Stimulated activated naive B cell treated with anti-CD40 and anti-IgM and Interleukin-4, amounts not matched to agents 10 μg/mL and 1 μg/mL and 100 μg/mL, for 72 hours (primary cell): Measurements from ENCODE around the gene TBX15.
A peak's percentile ranks its signal among the peaks of the same experiment; 100 is the strongest.

ENCODE experiments used
- ATAC-seq, 2 donors: fragments of 150-1000 bp; cut with Tn5 transposase; replicated peaks; 2 replicates each; pipeline ENCODE4 v1.10.0; 2021; ENCODE audit warnings: moderate library complexity in 1 of 2
- DNase-seq: peaks from one replicate; pipeline ENCODE4 v3.0.0; 2021
- H3K27ac Mint-ChIP-seq: one replicate; pipeline ENCODE4 v1.8.0; 2022; ENCODE audit warnings: mild to moderate bottlenecking, mixed read lengths
- H3K27me3 Mint-ChIP-seq, 2 donors: one replicate each; pipeline ENCODE4 v1.8.0; 2022; ENCODE audit warnings: mixed read lengths in 2 of 2
- H3K36me3 Mint-ChIP-seq, 2 donors: one replicate each; pipeline ENCODE4 v1.8.0; 2022; ENCODE audit warnings: mixed read lengths in 2 of 2, mild to moderate bottlenecking in 1 of 2
- H3K4me1 Mint-ChIP-seq, 2 donors: one replicate each; pipeline ENCODE4 v1.8.0; 2022; ENCODE audit warnings: mixed read lengths in 2 of 2, mild to moderate bottlenecking in 1 of 2
- H3K4me3 Mint-ChIP-seq, 2 donors: one replicate each; pipeline ENCODE4 v1.8.0; 2022; ENCODE audit warnings: mild to moderate bottlenecking in 2 of 2, mixed read lengths in 2 of 2, moderate library complexity in 1 of 2
- H3K9me3 Mint-ChIP-seq, 2 donors: one replicate each; pipeline ENCODE4 v1.8.0; 2022; ENCODE audit warnings: mixed read lengths in 2 of 2, mild to moderate bottlenecking in 1 of 2

The TBX15 gene

DNA sequence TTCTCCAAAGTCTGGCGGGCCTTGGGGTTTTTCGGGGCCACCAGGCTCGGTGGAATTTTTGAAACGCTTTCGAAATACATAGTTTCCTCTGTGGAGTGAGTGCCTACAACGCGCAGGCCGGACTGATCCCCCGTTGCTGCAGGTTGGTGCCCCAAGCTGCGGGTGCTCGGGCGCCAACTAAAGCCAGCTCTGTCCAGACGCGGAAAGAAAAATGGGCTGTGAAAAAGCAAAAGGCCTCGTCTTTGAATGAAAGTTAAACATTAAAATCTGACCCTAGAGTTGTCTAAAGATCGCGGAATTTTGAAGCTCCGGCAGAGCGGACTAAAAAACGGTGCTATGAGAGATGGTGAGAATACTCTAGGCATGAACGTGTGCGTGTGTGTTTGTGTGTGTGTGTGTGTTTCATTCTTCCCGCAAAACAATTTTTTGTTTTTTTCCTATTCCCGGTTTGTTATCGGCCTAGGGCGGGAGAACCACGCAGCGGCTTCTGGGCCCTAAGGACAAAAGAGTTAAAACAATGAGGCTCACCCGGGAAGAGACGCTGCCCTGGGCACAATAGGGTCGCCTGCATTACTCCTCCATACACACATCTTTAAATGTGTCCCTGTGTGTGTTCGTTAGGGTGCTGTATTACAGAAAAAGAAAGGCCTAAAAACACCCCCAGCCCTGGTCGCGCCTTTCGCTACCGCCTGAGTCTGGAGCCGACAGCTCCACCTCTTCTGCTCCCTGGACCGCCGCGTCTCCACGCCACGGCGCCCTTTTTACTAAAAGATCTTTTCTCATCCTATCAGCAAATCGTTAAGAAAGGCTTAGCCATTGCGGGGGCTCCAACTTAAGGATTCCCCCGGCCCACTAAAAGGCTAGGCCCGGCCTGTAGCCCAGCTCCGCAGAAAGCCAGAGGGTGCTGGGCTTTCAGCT, 3.2 kb downstream of the TBX15 start:
- H3K9me3 Mint-ChIP-seq, result peaks cover 3 to 5% of the 10 kb centered on the region in 2 donors
- H3K36me3 Mint-ChIP-seq, result peaks cover 13 to 28% of the 10 kb centered on the region in 2 donors
- H3K4me1 Mint-ChIP-seq, result peaks cover 31 to 56% of the 10 kb centered on the region in 2 donors
- ATAC-seq (no peak), DNase-seq (no peak)
- H3K4me3 Mint-ChIP-seq, result peak overlapping the region; percentile 62 to 75
- H3K27ac Mint-ChIP-seq, result peak overlapping the region; percentile 89
- H3K27me3 Mint-ChIP-seq, result peaks cover 84 to 99% of the 10 kb centered on the region in 2 donors

- H3K27me3 Mint-ChIP-seq, result peaks cover 84 to 99% of the 10 kb centered on the region in 2 donors
- H3K9me3 Mint-ChIP-seq, result peaks cover 3 to 7% of the 10 kb centered on the region in 2 donors
- H3K4me3 Mint-ChIP-seq, result peak overlapping the region; percentile 17 to 75
- peaks cover 32 to 59% of the 10 kb centered on the region in 2 donors for H3K4me1 Mint-ChIP-seq
- peak overlapping the region; percentile 89 for H3K27ac Mint-ChIP-seq
- DNase-seq, result no peak
- H3K36me3 Mint-ChIP-seq, result peaks cover 13 to 28% of the 10 kb centered on the region in 2 donors
- no peak for ATAC-seq
Observed at GRCh38 chr1:118984086-118984721, 3.9 kb downstream of the TBX15 start.

DNA sequence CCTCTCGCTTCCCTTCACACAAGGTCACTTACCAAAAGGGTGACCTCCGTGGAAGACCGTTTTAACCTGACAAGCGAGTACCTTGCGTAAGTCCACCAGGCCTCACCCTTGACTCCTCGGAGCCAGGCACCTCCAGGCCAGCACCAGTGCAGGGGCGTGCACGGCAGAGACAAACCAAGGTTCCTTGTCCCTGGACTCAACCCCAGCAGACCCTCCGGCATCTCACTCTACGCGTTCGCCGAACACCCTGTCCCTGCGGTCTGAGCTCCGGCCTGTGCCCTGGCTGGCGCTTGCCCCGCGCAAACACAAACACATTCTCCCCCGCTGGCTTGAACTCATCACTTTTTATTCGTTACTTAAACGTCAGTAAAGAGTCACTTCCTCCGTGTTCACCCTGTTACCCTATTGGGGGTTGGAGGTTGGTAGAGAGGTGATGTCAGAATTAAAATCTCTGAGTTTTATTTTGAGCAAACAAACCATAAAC, 4.5 kb downstream of the TBX15 start:
- no peak overlapping the region for H3K4me3 Mint-ChIP-seq
- H3K27ac Mint-ChIP-seq, result peak overlapping the region; percentile 51
- H3K27me3 Mint-ChIP-seq, result peaks cover 84 to 98% of the 10 kb centered on the region in 2 donors

GRCh38 chr1:118982821-118983557, 5.2 kb downstream of the TBX15 start:
- ATAC-seq (no peak), DNase-seq (no peak)
- peaks cover 13 to 27% of the 10 kb centered on the region in 2 donors for H3K36me3 Mint-ChIP-seq
- H3K27ac Mint-ChIP-seq, result no peak overlapping the region
- peaks cover 30 to 56% of the 10 kb centered on the region in 2 donors for H3K4me1 Mint-ChIP-seq
- peak overlapping the region in 1 of 2 donors; percentile 14 for H3K4me3 Mint-ChIP-seq
- peaks cover 3 to 7% of the 10 kb centered on the region in 2 donors for H3K9me3 Mint-ChIP-seq
- peaks cover 78 to 98% of the 10 kb centered on the region in 2 donors for H3K27me3 Mint-ChIP-seq

More for the DNA sequence above, 4.5 kb downstream of the TBX15 start:
- Mint-ChIP-seq H3K9me3 (peaks cover 3 to 7% of the 10 kb centered on the region in 2 donors), H3K36me3 (peaks cover 13 to 28% of the 10 kb centered on the region in 2 donors), H3K4me1 (peaks cover 32 to 59% of the 10 kb centered on the region in 2 donors)
- no peak for ATAC-seq
- no peak for DNase-seq

- Mint-ChIP-seq H3K4me1 (peaks cover 28 to 49% of the 10 kb centered on the region in 2 donors), H3K27ac (no peak overlapping the region), H3K4me3 (no peak overlapping the region), H3K27me3 (peaks cover 74 to 98% of the 10 kb centered on the region in 2 donors), H3K36me3 (peaks cover 13 to 24% of the 10 kb centered on the region in 2 donors), H3K9me3 (peaks cover 3 to 7% of the 10 kb centered on the region in 2 donors)
- ATAC-seq (no peak), DNase-seq (no peak)
Observed at GRCh38 chr1:118982266-118982665, 5.9 kb downstream of the TBX15 start.

- Mint-ChIP-seq H3K4me3 (no peak overlapping the region), H3K4me1 (peaks cover 21 to 40% of the 10 kb centered on the region in 2 donors), H3K27ac (no peak overlapping the region), H3K27me3 (peaks cover 69 to 94% of the 10 kb centered on the region in 2 donors), H3K36me3 (peaks cover 13 to 21% of the 10 kb centered on the region in 2 donors), H3K9me3 (peaks cover 3 to 7% of the 10 kb centered on the region in 2 donors)
- no peak for ATAC-seq
- DNase-seq, result no peak
Observed at GRCh38 chr1:118981436-118981835, 6.7 kb downstream of the TBX15 start.

DNA sequence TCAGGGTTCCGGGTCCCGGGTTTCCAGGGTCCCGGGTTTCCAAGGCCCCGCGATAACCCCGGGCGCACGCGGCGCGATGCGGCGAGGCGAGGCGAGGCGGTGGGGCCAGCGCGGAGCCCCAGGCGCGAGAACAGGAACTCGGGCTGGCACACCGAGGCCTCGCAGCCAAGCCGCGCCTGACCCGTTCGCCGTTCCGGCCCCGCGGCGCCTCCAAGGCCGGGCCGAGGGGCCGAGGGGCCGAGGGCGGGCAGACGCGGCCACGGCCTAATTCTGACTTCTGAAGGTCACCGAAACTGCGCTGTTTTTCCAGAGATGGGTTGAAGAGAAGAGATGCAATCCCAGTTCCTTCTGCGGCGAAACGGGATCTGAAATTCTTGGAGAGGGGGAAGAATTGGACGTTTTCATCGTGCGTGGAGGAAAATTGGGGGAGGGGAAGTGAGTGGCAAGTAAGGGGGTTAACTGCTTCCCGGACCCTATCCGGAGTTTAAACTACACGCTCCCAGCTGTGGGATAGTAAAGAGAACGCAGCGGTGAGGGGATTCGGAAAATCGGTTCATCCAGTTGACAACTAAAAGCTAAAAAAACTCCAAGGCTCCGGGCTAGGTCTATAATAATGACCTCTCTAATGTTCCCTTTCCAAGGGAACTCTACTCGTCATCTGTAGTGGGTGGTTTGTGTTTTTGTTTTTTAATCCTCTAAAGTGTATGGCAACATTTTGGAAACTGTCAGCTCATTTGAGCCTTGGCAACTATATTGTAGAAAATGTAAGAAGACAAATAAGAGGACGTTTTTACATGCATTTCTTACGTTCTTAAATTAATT, 8.2 kb downstream of the TBX15 start:
- Mint-ChIP-seq H3K4me1 (peaks cover 12 to 30% of the 10 kb centered on the region in 2 donors), H3K36me3 (peaks cover 10 to 11% of the 10 kb centered on the region in 2 donors), H3K27me3 (peaks cover 57 to 94% of the 10 kb centered on the region in 2 donors), H3K27ac (peak overlapping the region; percentile 78), H3K9me3 (peaks cover 3 to 7% of the 10 kb centered on the region in 2 donors), H3K4me3 (peak overlapping the region; percentile 36 to 69)
- DNase-seq (no peak), ATAC-seq (no peak)

- DNase-seq (no peak), ATAC-seq (no peak)
- Mint-ChIP-seq H3K27me3 (peaks cover 55 to 90% of the 10 kb centered on the region in 2 donors), H3K4me1 (peaks cover 5 to 21% of the 10 kb centered on the region in 2 donors), H3K4me3 (peak overlapping the region; percentile 36 to 69), H3K36me3 (peaks cover 6 to 7% of the 10 kb centered on the region in 2 donors), H3K27ac (no peak overlapping the region), H3K9me3 (peaks cover 3 to 7% of the 10 kb centered on the region in 2 donors)
Observed at GRCh38 chr1:118978914-118979701, 9.0 kb downstream of the TBX15 start.

GRCh38 chr1:118977600-118977999, 10.5 kb downstream of the TBX15 start:
- Mint-ChIP-seq H3K36me3 (no peaks in the 10 kb centered on the region), H3K27me3 (peaks cover 48 to 83% of the 10 kb centered on the region in 2 donors), H3K4me1 (peaks cover 3 to 10% of the 10 kb centered on the region in 2 donors), H3K4me3 (no peak overlapping the region), H3K9me3 (peaks cover 0 to 2% of the 10 kb centered on the region in 2 donors), H3K27ac (peak overlapping the region; percentile 25)
- DNase-seq, result no peak
- ATAC-seq, result no peak

DNA sequence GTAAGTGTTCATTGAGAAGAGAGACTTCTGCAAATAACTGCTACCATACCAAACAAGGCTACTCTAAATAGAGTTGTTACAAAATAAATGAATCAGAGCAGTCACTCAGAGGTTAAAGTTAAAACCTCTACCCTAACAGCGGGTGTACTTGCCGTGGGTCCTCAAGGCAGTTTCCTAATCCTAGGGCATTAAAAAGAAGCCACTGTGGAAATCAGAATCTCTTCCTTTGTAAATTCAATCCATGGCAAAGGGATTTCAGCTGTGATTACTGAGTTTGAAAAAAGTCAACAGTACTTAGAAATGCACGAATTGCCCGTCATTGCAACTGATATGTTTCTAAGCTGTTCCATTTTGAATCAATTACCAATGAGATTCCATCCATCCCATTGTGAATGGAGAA, 13.5 kb downstream of the TBX15 start:
- DNase-seq (no peak), ATAC-seq (no peak)
- Mint-ChIP-seq H3K27ac (no peak overlapping the region), H3K4me3 (no peak overlapping the region), H3K4me1 (peaks cover 2 to 6% of the 10 kb centered on the region in 2 donors), H3K36me3 (no peaks in the 10 kb centered on the region), H3K9me3 (no peaks in the 10 kb centered on the region), H3K27me3 (peaks cover 39 to 70% of the 10 kb centered on the region in 2 donors)

GRCh38 chr1:118973531-118974137, 14.5 kb downstream of the TBX15 start:
- no peaks in the 10 kb centered on the region for H3K36me3 Mint-ChIP-seq
- H3K27me3 Mint-ChIP-seq, result peaks cover 30 to 68% of the 10 kb centered on the region in 2 donors
- no peak for ATAC-seq
- H3K9me3 Mint-ChIP-seq, result no peaks in the 10 kb centered on the region
- H3K27ac Mint-ChIP-seq, result no peak overlapping the region
- H3K4me3 Mint-ChIP-seq, result no peak overlapping the region
- no peak for DNase-seq
- H3K4me1 Mint-ChIP-seq, result no peaks in the 10 kb centered on the region

DNA sequence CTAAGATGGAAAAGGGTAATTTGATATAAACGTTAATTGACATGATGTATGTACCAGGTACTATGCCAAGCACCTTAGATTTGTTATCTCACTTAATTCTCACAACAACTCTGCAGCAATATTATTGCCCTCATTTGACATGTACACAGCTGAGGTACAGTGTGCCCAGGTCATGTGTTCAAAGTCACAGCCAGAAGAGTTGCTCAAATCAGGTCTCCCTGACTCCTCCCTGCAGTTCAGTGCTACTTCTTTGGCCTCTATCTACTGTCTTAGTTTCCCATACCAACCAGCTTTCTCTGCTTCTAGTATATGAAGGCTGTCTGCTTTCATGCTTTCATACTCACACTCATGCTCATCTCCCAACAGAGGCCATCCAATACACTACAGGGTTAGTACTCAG, 15.1 kb downstream of the TBX15 start:
- Mint-ChIP-seq H3K9me3 (no peaks in the 10 kb centered on the region), H3K36me3 (no peaks in the 10 kb centered on the region), H3K27me3 (peaks cover 29 to 62% of the 10 kb centered on the region in 2 donors), H3K27ac (no peak overlapping the region), H3K4me1 (no peaks in the 10 kb centered on the region), H3K4me3 (no peak overlapping the region)
- DNase-seq (no peak), ATAC-seq (no peak)
